Mesodermal cell (in vitro differentiated cells): ENCODE results near the gene LTBR.

Source experiments
- H3K27ac ChIP-seq: 2 replicates; pipeline ENCODE4 v1.7.0; 2013; ENCODE audit warnings: mild to moderate bottlenecking, low read depth, low read length, moderate library complexity; ENCODE audit not compliant: severe bottlenecking
- H3K36me3 ChIP-seq: 2 replicates; pipeline ENCODE4 v1.7.1; 2013; ENCODE audit warnings: mild to moderate bottlenecking, low read length, moderate library complexity; ENCODE audit not compliant: control insufficient read depth, insufficient read depth
- H3K4me1 ChIP-seq: one replicate; pipeline ENCODE4 v1.7.1; 2013; ENCODE audit warnings: mild to moderate bottlenecking, low read length; ENCODE audit not compliant: insufficient read depth, control insufficient read depth, poor library complexity, severe bottlenecking
- H3K4me3 ChIP-seq: 2 replicates; pipeline ENCODE4 v1.7.0; 2013; ENCODE audit warnings: low read length, control low read depth, mild to moderate bottlenecking; ENCODE audit not compliant: insufficient read depth, poor library complexity, severe bottlenecking; ENCODE audit errors: extremely low read depth
- H3K9me3 ChIP-seq: 2 replicates; pipeline ENCODE4 v1.7.1; 2013; ENCODE audit warnings: mild to moderate bottlenecking, low read length, moderate library complexity; ENCODE audit not compliant: control insufficient read depth
- WGBS, 2 experiments: methylation state at CpG; one replicate each; pipeline ENCODE4 v1.1.5; 2013; ENCODE audit warnings: missing lambda C conversion rate in 2 of 2; ENCODE audit not compliant: insufficient coverage in 2 of 2; 5-methylcytosine and 5-hydroxymethylcytosine counted together

The LTBR gene

DNA sequence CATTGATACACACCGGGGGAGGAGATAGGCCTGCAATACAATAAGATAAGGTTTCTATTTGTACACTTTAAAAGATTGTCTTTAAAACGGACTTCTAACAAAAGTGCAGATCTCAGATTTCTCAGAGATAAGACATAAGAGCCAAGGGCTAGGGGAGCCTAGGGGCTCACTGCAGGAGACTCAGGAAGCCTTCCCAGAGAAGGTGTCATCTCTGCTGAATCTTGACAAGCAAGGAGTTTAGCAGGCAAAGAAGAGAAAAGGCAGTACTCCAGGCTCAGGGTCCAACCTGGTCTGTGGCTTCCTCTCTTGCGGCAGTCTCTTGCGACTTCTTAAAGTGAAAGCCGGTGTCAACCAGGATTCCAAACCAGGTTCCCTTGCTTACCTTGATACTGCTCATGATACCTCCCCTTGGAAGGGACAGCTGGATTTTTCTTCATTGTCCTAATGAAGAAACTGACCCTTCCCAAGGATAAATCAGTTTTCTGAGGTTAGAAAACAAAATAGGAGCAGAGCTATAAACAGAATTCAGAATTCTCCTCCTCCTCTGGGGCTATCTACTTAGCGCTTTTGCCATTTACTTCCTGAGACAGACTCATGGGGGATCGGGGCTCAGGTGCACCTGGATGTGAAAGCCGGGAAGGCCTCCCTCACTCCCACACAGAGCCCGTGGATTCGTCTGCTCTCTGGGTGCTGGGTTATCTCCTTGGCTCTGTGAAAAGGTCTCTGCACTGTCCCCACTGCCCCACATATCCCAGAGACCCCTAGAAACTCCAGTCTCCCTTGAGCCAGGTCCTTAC, 6.9 kb upstream of the LTBR start:
- H3K36me3 ChIP-seq = no peaks in the 10 kb centered on the region
- H3K27ac ChIP-seq = no peak overlapping the region
- H3K4me1 ChIP-seq = peaks cover 31% of the 10 kb centered on the region
- H3K4me3 ChIP-seq = no peak overlapping the region
- WGBS, 2 experiments = 83 to 85% methylated on average over 6 to 8 of the region's 10 CpGs
- H3K9me3 ChIP-seq = no peaks in the 10 kb centered on the region

DNA sequence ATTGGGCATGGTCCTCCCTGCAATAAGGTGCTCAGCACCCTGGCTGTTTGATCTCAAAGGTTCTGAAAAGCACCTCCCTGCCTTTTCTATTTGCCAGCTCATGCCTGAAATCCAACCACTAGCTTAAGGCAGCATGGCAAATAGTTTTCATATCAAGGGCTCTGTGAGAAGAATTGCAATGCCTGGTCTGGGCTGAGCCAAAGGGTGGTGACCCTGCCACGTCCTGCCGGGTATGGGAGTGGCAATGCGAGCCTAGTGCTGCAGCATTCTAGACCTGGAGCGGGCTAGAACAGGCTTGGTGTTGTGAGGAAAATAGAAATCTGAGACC, 6.3 kb upstream of the LTBR start:
- WGBS, 2 experiments = 75 to 83% methylated on average over 3 of the region's 4 CpGs
- Histone ChIP-seq H3K9me3 (no peaks in the 10 kb centered on the region), H3K4me3 (no peak overlapping the region), H3K4me1 (peaks cover 30% of the 10 kb centered on the region), H3K36me3 (no peaks in the 10 kb centered on the region), H3K27ac (no peak overlapping the region)

DNA sequence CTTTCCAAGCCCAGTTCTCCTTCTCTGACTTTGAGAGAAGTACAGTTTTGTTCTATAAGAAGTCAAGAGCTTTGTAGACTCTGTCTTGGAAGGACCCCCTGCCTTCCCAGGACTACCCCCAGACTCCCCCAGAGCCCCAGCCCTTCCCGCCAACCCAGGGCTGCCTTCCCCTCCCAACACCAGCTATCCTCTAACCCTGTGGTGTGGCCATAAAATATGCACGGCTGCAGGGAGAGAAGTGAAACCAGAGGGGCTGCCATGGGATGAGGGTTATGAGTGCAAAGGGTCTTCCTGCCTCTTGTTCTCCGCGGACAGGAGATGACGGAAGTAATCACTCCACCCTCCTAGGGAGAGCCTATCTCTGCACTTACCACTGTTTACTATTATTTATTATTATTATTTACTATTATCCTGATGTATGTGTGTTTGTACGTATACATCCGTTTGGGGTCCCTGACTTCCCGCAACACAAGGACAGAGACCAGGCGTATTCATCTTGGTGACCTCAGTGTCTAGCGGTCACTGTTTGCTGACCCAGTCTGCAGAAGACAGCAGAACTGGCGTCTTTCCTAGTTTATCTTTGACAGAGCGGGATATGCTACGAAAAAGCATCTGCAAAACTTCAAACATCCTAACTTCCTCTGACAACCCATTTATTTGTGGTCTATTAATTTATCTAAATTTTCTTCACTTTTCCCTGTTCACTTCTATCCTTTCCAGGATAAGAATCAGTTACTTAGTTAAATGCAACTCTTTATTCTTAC, 5.1 kb upstream of the LTBR start:
- H3K4me3 ChIP-seq = no peak overlapping the region
- H3K9me3 ChIP-seq = no peaks in the 10 kb centered on the region
- WGBS, 2 experiments = 93 to 96% methylated on average over 4 to 6 of the region's 13 CpGs
- H3K27ac ChIP-seq = no peak overlapping the region
- peaks cover 30% of the 10 kb centered on the region for H3K4me1 ChIP-seq
- no peaks in the 10 kb centered on the region for H3K36me3 ChIP-seq

DNA sequence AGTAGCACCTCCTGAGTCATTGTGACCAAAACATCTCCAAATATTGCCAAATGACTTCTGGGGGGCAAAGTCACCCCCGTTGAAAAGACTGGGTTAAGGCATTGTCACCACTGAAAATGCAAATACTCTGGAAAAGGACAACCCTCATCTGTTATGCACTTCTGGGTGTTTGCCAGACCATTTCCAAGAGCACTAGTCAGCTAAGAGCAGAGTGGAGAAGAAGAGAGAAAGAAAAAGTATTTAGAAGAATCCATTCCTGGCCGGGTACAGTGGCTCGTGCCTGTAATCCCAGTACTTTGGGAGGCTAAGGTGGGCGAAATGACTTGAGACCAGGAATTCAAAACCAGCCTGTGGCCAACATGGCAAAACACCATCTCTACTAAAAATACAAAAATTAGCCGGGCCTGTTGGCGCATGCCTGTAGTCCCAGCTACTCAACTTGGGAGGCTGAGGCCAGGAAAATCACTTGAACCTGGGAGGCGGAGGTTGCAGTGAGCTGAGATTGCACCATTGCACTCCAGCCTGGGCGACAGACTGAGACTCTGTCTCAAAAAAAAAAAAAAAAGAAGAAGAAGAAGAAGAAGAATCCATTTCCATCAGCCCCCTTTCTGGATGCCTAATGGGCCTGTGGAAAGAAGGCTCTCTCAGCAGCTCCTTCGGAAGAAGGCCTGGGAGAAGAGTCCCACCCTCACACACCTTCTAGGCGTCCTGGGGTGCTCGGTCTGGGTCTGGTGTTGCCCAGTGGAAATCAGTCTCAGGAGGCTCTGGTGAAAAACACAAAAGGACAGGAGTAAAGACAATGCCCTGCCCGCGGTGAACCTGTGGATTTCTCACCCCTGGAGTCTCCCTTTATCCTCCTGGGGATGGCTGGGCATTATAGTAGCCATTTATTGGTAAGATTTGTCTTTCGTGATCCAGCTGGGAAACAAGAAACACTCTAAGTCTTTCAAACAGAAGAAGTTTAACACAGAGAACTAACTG, 3.5 kb upstream of the LTBR start:
- H3K4me1 ChIP-seq = peaks cover 28% of the 10 kb centered on the region
- 88 to 93% methylated on average over 9 to 10 of the region's 14 CpGs for WGBS, 2 experiments
- no peak overlapping the region for H3K4me3 ChIP-seq
- H3K36me3 ChIP-seq = no peaks in the 10 kb centered on the region
- no peaks in the 10 kb centered on the region for H3K9me3 ChIP-seq
- H3K27ac ChIP-seq = no peak overlapping the region

DNA sequence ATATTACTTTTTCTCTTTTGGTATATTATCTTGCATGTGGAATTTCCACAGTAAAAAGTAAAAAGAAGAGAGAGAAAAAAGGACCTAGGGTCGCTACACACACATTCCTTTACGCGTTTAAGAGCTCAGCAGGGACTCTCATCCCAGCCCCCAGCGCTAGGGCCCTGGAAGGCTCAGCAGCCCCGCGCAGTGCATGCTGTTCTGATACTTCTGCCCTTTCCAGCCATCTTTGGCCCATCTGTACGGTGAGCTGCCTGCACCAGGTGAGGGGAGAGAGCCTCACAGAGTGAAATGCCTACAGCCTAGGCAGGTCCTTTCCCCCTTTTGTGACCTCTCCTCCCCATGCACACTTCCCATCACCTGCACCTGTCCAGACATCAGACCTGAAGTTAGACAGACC, 1.6 kb upstream of the LTBR start:
- H3K4me1 ChIP-seq = peaks cover 17% of the 10 kb centered on the region
- 52 to 58% methylated on average over 6 to 7 of the region's 7 CpGs for WGBS, 2 experiments
- H3K4me3 ChIP-seq = no peak overlapping the region
- H3K27ac ChIP-seq = no peak overlapping the region
- H3K36me3 ChIP-seq = no peaks in the 10 kb centered on the region
- H3K9me3 ChIP-seq = no peaks in the 10 kb centered on the region

DNA sequence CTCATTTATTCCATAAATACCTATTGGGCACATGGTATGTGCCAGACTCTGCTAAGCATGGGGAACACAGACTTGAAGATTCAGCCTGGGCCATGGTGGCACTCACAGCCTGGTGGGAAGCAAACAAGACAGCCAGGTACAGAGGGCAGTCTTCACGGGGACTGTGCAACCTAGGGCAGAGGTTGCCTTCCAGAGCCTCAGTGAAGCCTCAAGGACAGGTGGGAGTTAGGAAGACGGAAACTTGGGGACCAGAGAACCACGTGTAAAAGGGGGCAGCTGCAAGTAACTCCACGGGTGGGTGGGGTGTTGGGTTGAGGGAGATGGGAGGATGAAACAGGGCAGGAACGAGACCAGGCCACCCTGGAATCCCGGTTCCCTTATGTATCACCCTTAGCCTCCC, 980 bp upstream of the LTBR start:
- Histone ChIP-seq H3K4me3 (no peak overlapping the region), H3K27ac (no peak overlapping the region), H3K9me3 (no peaks in the 10 kb centered on the region), H3K36me3 (no peaks in the 10 kb centered on the region), H3K4me1 (peaks cover 17% of the 10 kb centered on the region)
- WGBS, 2 experiments = 91 to 100% methylated on average over 3 to 5 of the region's 6 CpGs

DNA sequence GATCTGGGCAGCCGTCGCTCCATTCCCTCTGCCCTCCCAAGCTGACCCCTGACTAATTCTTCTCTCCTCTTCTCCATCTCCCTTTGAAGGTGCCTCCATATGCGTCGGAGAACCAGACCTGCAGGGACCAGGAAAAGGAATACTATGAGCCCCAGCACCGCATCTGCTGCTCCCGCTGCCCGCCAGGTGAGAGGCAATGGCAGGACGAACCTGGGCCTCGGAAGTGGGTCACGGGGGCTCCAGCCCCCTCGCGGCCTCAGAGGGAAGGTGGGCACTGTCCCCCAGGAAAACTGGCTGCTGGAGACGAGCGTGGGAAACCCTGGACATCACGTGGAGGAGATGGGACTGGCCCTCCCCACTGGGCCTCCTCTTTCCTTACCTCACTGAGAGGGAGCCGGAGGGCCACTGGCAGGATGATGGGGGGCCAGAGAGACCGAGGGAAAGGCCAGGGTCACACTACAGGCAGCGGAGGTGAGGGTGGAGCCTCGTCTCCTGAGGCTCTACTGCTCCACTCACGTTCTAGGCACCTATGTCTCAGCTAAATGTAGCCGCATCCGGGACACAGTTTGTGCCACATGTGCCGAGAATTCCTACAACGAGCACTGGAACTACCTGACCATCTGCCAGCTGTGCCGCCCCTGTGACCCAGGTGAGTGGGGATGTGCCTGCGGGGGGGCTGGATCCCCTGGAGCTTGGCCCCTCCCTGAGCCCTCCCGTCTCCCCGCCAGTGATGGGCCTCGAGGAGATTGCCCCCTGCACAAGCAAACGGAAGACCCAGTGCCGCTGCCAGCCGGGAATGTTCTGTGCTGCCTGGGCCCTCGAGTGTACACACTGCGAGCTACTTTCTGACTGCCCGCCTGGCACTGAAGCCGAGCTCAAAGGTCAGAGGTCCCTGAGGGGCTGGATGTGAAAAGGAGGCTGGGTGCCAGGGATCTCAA, 806 bp downstream of the LTBR start:
- 96 to 97% methylated on average over 28 to 35 of the region's 36 CpGs for WGBS, 2 experiments
- Histone ChIP-seq H3K4me3 (no peak overlapping the region), H3K27ac (no peak overlapping the region)

DNA sequence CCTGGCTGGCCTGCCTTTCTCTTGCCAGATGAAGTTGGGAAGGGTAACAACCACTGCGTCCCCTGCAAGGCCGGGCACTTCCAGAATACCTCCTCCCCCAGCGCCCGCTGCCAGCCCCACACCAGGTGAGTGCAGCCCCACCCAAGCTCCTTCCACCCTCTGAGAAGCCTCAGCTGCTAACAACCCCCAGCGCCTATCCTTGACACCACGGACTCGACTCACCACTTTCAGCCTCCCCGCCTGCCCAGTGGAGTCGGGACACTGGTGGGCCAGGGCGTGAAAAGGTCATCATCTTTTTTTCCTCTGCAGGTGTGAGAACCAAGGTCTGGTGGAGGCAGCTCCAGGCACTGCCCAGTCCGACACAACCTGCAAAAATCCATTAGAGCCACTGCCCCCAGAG, 2.1 kb downstream of the LTBR start:
- Histone ChIP-seq H3K4me1 (peaks cover 17% of the 10 kb centered on the region), H3K4me3 (no peak overlapping the region), H3K36me3 (no peaks in the 10 kb centered on the region), H3K9me3 (no peaks in the 10 kb centered on the region), H3K27ac (no peak overlapping the region)
- WGBS, 2 experiments = 85 to 86% methylated on average over 9 to 11 of the region's 11 CpGs

More for the DNA sequence above, 806 bp downstream of the LTBR start:
- Histone ChIP-seq H3K4me1 (peaks cover 17% of the 10 kb centered on the region), H3K36me3 (no peaks in the 10 kb centered on the region), H3K9me3 (no peaks in the 10 kb centered on the region)

DNA sequence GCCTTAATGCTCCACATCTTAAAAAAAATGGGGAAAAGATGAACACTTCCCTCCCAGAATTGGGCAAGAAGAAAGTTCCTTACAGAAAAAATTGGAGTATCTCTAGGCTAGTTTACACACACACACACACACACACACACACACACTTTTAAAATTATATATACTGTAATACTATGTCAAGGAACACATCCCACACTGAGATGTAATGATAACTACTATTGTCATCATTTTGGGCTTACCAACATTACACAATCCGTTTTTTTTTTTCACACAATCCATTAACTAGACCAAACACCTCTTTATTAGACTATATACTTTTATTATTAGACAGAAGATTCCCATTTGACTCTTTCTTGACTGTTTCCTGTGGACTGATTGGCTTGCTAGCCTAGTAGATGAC, 2.5 kb downstream of the LTBR start:
- Histone ChIP-seq H3K27ac (no peak overlapping the region), H3K4me1 (peaks cover 17% of the 10 kb centered on the region), H3K9me3 (no peaks in the 10 kb centered on the region), H3K4me3 (no peak overlapping the region), H3K36me3 (no peaks in the 10 kb centered on the region)
- no CpG with 5 or more reads among the region's 1 CpG for WGBS, 2 experiments

DNA sequence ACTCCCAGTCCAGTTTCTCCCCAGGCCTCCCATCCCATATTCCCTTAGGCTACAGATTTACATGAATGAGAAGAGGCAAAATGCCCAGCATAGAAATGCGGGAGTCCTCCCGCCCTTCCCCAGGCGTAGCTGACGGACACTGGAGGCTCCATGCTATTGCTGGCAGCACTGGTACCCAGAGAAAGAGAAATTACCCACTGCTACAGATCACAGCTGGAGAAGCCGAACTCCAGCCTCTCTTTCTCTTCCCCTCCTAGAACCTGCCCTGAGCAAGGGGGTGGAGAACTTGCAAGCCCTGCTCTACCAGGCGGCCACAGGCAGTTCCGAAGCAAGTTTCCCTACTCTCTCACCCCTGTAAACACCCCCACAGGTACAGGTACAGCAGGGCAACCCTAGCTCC, 3.6 kb downstream of the LTBR start:
- H3K27ac ChIP-seq = no peak overlapping the region
- WGBS, 2 experiments = 73 to 77% methylated on average over 4 to 7 of the region's 7 CpGs

More for the DNA sequence above, 3.6 kb downstream of the LTBR start:
- peaks cover 12% of the 10 kb centered on the region for H3K4me1 ChIP-seq
- H3K9me3 ChIP-seq = no peaks in the 10 kb centered on the region
- no peaks in the 10 kb centered on the region for H3K36me3 ChIP-seq
- H3K4me3 ChIP-seq = no peak overlapping the region
